ENCODE data around the gene PREPL.

Gene PREPL

DNA sequence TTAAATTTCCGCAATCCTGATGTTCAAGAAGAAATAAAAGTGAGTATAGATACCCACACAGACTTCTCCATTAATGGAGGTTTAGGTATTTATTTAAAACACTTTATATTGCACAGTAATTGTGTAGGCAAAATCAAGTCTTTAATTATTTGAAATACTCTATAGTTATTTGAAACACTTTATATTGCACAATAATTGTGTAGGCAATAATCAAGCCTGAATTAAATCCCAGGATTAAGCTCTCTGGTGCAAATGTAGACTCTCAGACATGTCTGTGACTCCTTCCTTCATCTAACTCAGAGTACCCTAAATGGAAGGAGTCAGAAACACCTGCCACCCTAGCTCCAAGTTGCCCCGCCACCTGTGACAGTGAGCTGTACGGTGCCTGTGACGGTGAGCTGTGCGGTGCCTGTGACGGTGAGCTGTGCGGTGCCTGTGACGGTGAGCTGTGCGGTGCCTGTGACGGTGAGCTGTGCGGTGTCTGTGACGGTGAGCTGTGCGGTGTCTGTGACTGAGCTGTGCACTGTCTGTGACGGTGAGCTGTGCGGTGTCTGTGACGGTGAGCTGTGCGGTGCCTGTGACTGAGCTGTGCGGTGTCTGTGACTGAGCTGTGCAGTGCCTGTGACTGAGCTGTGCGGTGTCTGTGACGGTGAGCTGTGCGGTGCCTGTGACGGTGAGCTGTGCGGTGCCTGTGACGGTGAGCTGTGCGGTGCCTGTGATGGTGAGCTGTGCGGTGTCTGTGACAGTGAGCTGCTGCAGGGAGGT is 75.0 kb downstream of the PREPL start:
- H3K4me3 ChIP-seq (ENCODE audit: low read length): no peak overlapping the region
- TF ChIP-seq, protein P1, sequence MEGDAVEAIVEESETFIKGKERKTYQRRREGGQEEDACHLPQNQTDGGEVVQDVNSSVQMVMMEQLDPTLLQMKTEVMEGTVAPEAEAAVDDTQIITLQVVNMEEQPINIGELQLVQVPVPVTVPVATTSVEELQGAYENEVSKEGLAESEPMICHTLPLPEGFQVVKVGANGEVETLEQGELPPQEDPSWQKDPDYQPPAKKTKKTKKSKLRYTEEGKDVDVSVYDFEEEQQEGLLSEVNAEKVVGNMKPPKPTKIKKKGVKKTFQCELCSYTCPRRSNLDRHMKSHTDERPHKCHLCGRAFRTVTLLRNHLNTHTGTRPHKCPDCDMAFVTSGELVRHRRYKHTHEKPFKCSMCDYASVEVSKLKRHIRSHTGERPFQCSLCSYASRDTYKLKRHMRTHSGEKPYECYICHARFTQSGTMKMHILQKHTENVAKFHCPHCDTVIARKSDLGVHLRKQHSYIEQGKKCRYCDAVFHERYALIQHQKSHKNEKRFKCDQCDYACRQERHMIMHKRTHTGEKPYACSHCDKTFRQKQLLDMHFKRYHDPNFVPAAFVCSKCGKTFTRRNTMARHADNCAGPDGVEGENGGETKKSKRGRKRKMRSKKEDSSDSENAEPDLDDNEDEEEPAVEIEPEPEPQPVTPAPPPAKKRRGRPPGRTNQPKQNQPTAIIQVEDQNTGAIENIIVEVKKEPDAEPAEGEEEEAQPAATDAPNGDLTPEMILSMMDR (IDR thresholded peaks at IDR 0.05; ENCODE audit: insufficient read depth, low read depth, low read length, missing control alignments): no peak
- no peak for DNase-seq (ENCODE audit: low read depth)

DNA sequence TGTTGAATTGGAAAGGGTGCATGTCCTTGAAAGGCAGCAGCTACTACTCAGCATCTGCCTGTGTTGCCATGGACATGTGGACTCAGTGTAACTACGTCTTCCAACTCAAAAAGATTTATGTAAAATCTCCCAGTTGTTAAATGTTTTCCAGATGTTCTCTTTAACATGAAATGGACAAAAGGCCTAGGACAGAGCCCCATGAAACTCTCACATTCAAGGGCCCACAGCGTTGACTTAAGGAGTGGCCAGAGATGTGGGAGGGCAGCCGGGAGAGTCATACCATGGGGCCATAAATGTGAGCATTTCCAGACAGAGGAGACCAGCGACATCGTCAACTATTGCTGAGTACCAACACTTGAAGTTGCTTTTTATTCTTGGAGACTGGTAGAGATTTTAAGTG is 76.1 kb downstream of the PREPL start:
- TF ChIP-seq, protein P1 (IDR thresholded peaks at IDR 0.05; ENCODE audit: insufficient read depth, low read depth, low read length, missing control alignments): no peak
- no peak overlapping the region for H3K4me3 ChIP-seq (ENCODE audit: low read length)
- no peak for DNase-seq (ENCODE audit: low read depth)

GRCh38 chr2:44283116-44283666 is 78.1 kb downstream of the PREPL start:
- no peak for DNase-seq (ENCODE audit: low read depth)
- TF ChIP-seq, protein P1 (IDR thresholded peaks at IDR 0.05; ENCODE audit: insufficient read depth, low read depth, low read length, missing control alignments): no peak

GRCh38 chr2:44280869-44281268 is 80.4 kb downstream of the PREPL start:
- TF ChIP-seq, protein P1 (IDR thresholded peaks at IDR 0.05; ENCODE audit: insufficient read depth, low read depth, low read length, missing control alignments): no peak
- H3K4me3 ChIP-seq (ENCODE audit: low read length): no peak overlapping the region
- DNase-seq (ENCODE audit: low read depth): no peak

More at GRCh38 chr2:44283116-44283666, 78.1 kb downstream of the PREPL start:
- H3K4me3 ChIP-seq (ENCODE audit: low read length): no peak overlapping the region

GRCh38 chr2:44277541-44277940 is 83.8 kb downstream of the PREPL start:
- DNase-seq (ENCODE audit: low read depth): no peak
- H3K4me3 ChIP-seq (ENCODE audit: low read length): no peak overlapping the region
- TF ChIP-seq, protein P1 (IDR thresholded peaks at IDR 0.05; ENCODE audit: insufficient read depth, low read depth, low read length, missing control alignments): no peak

GRCh38 chr2:44275927-44276303 is 85.4 kb downstream of the PREPL start:
- TF ChIP-seq, protein P1 (IDR thresholded peaks at IDR 0.05; ENCODE audit: insufficient read depth, low read depth, low read length, missing control alignments): no peak
- H3K4me3 ChIP-seq (ENCODE audit: low read length): no peak overlapping the region
- DNase-seq (ENCODE audit: low read depth): peak; percentile 29

GRCh38 chr2:44273596-44273995 is 87.7 kb downstream of the PREPL start:
- DNase-seq (ENCODE audit: low read depth): no peak
- TF ChIP-seq, protein P1 (IDR thresholded peaks at IDR 0.05; ENCODE audit: insufficient read depth, low read depth, low read length, missing control alignments): no peak
- no peak overlapping the region for H3K4me3 ChIP-seq (ENCODE audit: low read length)
